DND-41 (cell line): ENCODE results near the gene PCDHA6.
"Not testable (repeated sequence)": the region's sequence is repeated elsewhere in the genome, so short reads cannot be mapped to it uniquely, and the experiment has no call there.

ENCODE experiments used
- ATAC-seq: fragments of 200-7000 bp; cut with Tn5 transposase; 3 replicates; pipeline ENCODE4 v1.9.1; 2021; ENCODE audit warnings: low read depth; ENCODE audit not compliant: insufficient read depth
- DNase-seq: peaks from one replicate; pipeline ENCODE4 v3.0.0-alpha.2; 2020
- H2AFZ ChIP-seq: 2 replicates; pipeline ENCODE4 v1.6.0; 2012; ENCODE audit warnings: low read depth, low read length
- H3K27ac ChIP-seq: 2 replicates; pipeline ENCODE4 v1.5.1; 2012; ENCODE audit warnings: low read length, inconsistent platforms
- H3K27me3 ChIP-seq: fragments of 200-600 bp; sonication (generic); 2 replicates; pipeline ENCODE4 v1.6.0; 2012; ENCODE audit warnings: low read length, mild to moderate bottlenecking, inconsistent platforms; ENCODE audit not compliant: insufficient read depth, poor library complexity
- H3K36me3 ChIP-seq: 2 replicates; pipeline ENCODE4 v1.5.1; 2012; ENCODE audit warnings: low read length, inconsistent platforms; ENCODE audit not compliant: insufficient read depth
- H3K4me1 ChIP-seq: 2 replicates; pipeline ENCODE4 v1.5.1; 2012; ENCODE audit warnings: mild to moderate bottlenecking, low read length; ENCODE audit not compliant: insufficient read depth
- H3K4me2 ChIP-seq: 2 replicates; pipeline ENCODE4 v1.6.0; 2012; ENCODE audit warnings: mild to moderate bottlenecking, moderate library complexity, low read length, inconsistent platforms; ENCODE audit not compliant: insufficient read depth
- H3K4me3 ChIP-seq, 2 experiments: fragments of 200-600 bp in 1 of 2; shearing (Covaris generic) in 1 of 2; 2 replicates each; pipeline ENCODE4 v1.5.1; 2012 to 2016; ENCODE audit warnings: inconsistent platforms in 2 of 2, low read length in 2 of 2, mild to moderate bottlenecking in 2 of 2, low read depth in 1 of 2, moderate library complexity in 1 of 2
- H3K79me2 ChIP-seq: 2 replicates; pipeline ENCODE4 v1.6.0; 2012; ENCODE audit warnings: low read length, inconsistent platforms; ENCODE audit not compliant: insufficient read depth
- H3K9ac ChIP-seq: 2 replicates; pipeline ENCODE4 v1.6.0; 2012; ENCODE audit warnings: low read depth, mild to moderate bottlenecking, inconsistent platforms, low read length, moderate library complexity
- H3K9me3 ChIP-seq: 2 replicates; pipeline ENCODE4 v1.5.1; 2012; ENCODE audit warnings: low read length, moderate library complexity, mild to moderate bottlenecking, inconsistent platforms; ENCODE audit not compliant: insufficient read depth, severe bottlenecking
- H4K20me1 ChIP-seq: 2 replicates; pipeline ENCODE4 v1.6.0; 2012; ENCODE audit warnings: low read length; ENCODE audit not compliant: insufficient read depth
- CTCF ChIP-seq: IDR thresholded peaks from 2 replicates; pipeline ENCODE4 v1.5.1; 2012; ENCODE audit warnings: borderline replicate concordance, low read length, moderate library complexity, mild to moderate bottlenecking; ENCODE audit not compliant: poor library complexity, severe bottlenecking; ENCODE audit errors: extremely low read depth
- EZH2 ChIP-seq: IDR thresholded peaks from 3 replicates; pipeline ENCODE4 v1.6.1; 2012; ENCODE audit warnings: borderline replicate concordance, low read depth, mild to moderate bottlenecking, moderate library complexity, low read length, inconsistent platforms; ENCODE audit not compliant: severe bottlenecking

The PCDHA6 gene

GRCh38 chr5:140870221-140871201, 42.8 kb downstream of the PCDHA6 start:
- no peaks in the 10 kb centered on the region for H4K20me1 ChIP-seq
- H2AFZ ChIP-seq = no peak overlapping the region
- H3K27ac ChIP-seq = no peak overlapping the region
- H3K27me3 ChIP-seq = peaks cover 3% of the 10 kb centered on the region
- no peak overlapping the region for H3K4me3 ChIP-seq
- H3K4me1 ChIP-seq = no peaks in the 10 kb centered on the region
- H3K9me3 ChIP-seq = no peaks in the 10 kb centered on the region
- ATAC-seq (no peak), DNase-seq (no peak)
- no peak for TF ChIP-seq EZH2
- TF ChIP-seq CTCF = no peak
- no peaks in the 10 kb centered on the region for H3K36me3 ChIP-seq
- no peak overlapping the region for H3K9ac ChIP-seq
- H3K4me2 ChIP-seq = no peak overlapping the region
- H3K79me2 ChIP-seq = no peaks in the 10 kb centered on the region

DNA sequence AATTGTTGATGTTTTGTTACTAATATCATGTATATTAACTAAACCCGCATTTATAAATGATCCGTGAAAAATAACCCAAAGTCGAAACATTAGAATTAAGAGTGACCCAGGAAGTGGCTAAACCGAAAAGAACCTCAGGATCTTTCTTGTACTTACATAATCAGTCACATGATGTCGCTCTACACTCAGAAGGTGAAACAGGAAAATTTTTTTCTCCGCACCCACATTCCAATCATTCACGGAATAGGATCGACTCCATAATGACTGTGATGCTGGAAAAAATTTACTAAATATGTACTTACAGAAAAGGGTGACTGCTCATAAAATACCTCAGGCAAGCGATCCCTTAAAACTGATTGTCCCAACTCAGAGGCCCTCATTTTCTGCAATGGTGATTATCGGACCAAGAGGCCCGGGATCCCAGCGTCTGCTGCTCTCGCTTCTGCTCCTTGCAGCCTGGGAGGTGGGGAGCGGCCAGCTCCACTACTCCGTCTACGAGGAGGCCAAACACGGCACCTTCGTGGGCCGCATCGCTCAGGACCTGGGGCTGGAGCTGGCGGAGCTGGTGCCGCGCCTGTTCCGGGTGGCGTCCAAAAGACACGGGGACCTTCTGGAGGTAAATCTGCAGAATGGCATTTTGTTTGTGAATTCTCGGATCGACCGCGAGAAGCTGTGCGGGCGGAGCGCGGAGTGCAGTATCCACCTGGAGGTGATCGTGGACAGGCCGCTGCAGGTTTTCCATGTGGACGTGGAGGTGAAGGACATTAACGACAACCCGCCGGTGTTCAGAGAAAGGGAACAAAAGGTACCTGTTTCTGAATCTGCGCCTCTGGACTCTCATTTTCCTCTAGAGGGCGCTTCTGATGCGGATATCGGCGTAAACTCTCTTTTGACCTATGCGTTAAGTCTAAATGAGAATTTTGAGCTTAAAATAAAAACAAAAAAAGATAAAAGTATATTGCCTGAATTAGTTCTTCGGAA, 47.6 kb downstream of the PCDHA6 start, which contains the start of gene PCDHA12:
Gene PCDHA12 (plus strand): TSS at position 224 of the 981 bp plus-strand sequence. CDS start 165 bp downstream, at position 389.
- Histone ChIP-seq H3K27ac (no peak within 1 kb of the TSS), H4K20me1 (no peaks in the 10 kb centered on the region), H3K4me3 (no peak within 1 kb of the TSS), H3K9me3 (no peaks in the 10 kb centered on the region), H3K27me3 (peaks cover under 1% of the 10 kb centered on the region), H3K9ac (no peak within 1 kb of the TSS), H3K36me3 (no peaks in the 10 kb centered on the region), H3K79me2 (no peaks in the 10 kb centered on the region), H3K4me1 (no peaks in the 10 kb centered on the region), H2AFZ (no peak within 1 kb of the TSS), H3K4me2 (no peak within 1 kb of the TSS)
- DNase-seq (no peak), ATAC-seq (no peak)
- TF ChIP-seq CTCF (peak; percentile 12), EZH2 (no peak)

- not testable (repeated sequence) for H3K79me2 ChIP-seq, H3K27me3 ChIP-seq, H3K4me3 ChIP-seq, H3K4me2 ChIP-seq, ATAC-seq, H3K4me1 ChIP-seq, H3K36me3 ChIP-seq, DNase-seq, H4K20me1 ChIP-seq, H2AFZ ChIP-seq, H3K9ac ChIP-seq, H3K9me3 ChIP-seq, H3K27ac ChIP-seq
Measured at GRCh38 chr5:140876541-140877261, 48.9 kb downstream of the PCDHA6 start.
